Measurements from ENCODE around the gene OR52I2. TPM values are rescaled to one million over a fixed set of nuclear protein-coding genes. Genes with fewer than 3 reads are reported as not detected.

The OR52I2 gene
- not detected for total RNA-seq

DNA sequence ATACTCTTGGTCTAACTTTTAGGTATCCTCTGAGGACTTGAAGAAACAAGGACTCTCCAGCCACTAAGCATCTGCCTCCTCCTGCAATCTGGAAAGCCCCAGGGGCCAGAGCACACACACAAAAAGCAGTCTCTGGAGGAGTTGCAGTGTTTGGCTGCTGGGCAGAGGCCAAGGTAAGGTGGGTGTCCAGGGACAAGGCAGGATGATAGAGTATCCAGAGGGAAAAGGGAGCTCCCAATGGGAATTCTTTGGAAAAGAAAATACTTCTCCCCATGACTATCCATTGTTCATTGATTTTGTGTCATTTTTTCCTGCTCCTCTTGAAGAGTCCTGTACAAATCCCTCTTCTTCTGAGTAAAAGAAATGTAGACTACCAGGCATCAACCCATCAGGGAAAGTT lies at the start of gene OR52I2:
Gene OR52I2, plus strand, starts transcription at position 301 of the 400 bp plus-strand sequence.
- Mint-ChIP-seq H3K4me1 (no peaks in the 10 kb centered on the region), H3K9me3 (no peaks in the 10 kb centered on the region), H3K4me3 (no peak within 1 kb of the TSS), H3K27ac (no peak within 1 kb of the TSS), H3K27me3 (peaks cover 32% of the 10 kb centered on the region), H3K36me3 (no peaks in the 10 kb centered on the region)
- ATAC-seq (ENCODE audit: low read depth) (no peak), DNase-seq (no peak)
- POLR2A ChIA-PET, result no interaction called here

- H3K27ac Mint-ChIP-seq, result no peak overlapping the region
- POLR2A ChIA-PET, result no interaction called here
Measured at GRCh38 chr11:4539603-4540219, 41.8 kb upstream of the OR52I2 start.

DNA sequence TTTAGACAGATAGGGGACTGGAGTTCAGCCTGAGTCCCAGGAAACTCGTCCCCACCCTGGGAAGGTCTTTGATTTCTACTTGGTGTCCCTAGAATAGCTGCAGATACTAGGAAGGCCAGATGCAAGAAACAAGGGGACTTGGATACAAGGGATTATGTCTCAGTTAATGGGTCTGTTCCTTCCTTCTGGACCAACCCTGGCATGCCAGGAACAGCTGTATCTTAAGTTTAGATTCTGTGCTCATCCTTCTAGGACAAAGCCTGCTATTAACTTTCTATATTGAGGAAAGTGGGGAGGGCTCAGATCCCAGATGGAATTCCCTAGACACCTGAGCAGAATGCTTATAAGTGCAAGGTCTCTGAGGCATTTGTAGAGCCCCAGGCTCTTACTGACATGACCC lies 40.5 kb upstream of the OR52I2 start:
- peaks cover 2% of the 10 kb centered on the region for H3K4me1 Mint-ChIP-seq
- no peak overlapping the region for H3K27ac Mint-ChIP-seq
- ATAC-seq (ENCODE audit: low read depth) (no peak), DNase-seq (no peak)
- no peaks in the 10 kb centered on the region for H3K9me3 Mint-ChIP-seq
- POLR2A ChIA-PET, result no interaction called here
- no peak overlapping the region for H3K4me3 Mint-ChIP-seq
- H3K27me3 Mint-ChIP-seq, result peaks cover 17% of the 10 kb centered on the region
- no peaks in the 10 kb centered on the region for H3K36me3 Mint-ChIP-seq

More at GRCh38 chr11:4539603-4540219, 41.8 kb upstream of the OR52I2 start:
- Mint-ChIP-seq H3K9me3 (no peaks in the 10 kb centered on the region), H3K27me3 (peaks cover 21% of the 10 kb centered on the region), H3K36me3 (no peaks in the 10 kb centered on the region), H3K4me3 (no peak overlapping the region), H3K4me1 (peaks cover 2% of the 10 kb centered on the region)
- DNase-seq (peak; percentile 31), ATAC-seq (ENCODE audit: low read depth) (peak; percentile 52)

DNA sequence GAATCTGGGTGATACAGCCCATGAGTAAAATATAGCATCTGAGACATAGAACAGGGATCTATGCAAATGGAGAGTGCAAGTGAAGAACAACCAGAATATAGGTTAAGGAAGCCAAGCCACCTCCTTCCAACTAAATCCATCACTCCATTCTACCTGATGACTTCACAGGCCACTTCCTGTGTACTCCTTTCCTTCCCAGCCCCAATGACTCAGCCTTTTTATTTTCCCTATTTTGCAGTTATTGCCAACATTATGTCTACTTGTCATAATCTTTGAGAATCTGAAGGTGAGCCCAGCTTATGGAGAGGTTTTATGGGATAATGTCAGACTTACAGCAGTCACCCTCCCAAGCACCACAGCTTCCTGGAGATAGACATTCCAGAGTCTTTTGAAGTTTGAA lies 38.0 kb upstream of the OR52I2 start:
- no peak for ATAC-seq (ENCODE audit: low read depth)

DNA sequence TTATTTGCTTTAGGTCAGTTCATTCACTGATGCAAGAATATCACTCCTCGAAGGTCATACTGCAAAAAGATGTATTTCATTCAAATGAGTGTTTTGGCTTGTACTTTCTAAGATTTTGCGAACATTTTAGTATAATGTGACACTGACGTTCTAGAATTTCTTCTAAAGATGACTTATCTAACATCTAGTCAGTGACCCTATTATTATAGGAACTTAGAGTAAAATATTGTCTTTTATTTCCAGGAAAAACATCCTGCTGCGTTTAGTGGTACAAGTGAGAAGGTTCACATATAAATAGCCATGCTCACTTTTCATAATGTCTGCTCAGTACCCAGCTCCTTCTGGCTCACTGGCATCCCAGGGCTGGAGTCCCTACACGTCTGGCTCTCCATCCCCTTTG lies 36.7 kb upstream of the OR52I2 start, which contains the start of gene OR52M1:
Gene OR52M1, plus strand, starts transcription at position 301 of the 400 bp plus-strand sequence. Its CDS starts 0 bp downstream, at position 301.
- no peak for ATAC-seq (ENCODE audit: low read depth)
- H3K27me3 Mint-ChIP-seq, result peaks cover 19% of the 10 kb centered on the region
- H3K36me3 Mint-ChIP-seq, result no peaks in the 10 kb centered on the region
- H3K27ac Mint-ChIP-seq, result no peak within 1 kb of the TSS
- H3K4me1 Mint-ChIP-seq, result peaks cover 2% of the 10 kb centered on the region
- POLR2A ChIA-PET, result no interaction called here
- no peak for DNase-seq
- peaks cover 1% of the 10 kb centered on the region for H3K9me3 Mint-ChIP-seq
- H3K4me3 Mint-ChIP-seq, result no peak within 1 kb of the TSS

More for the DNA sequence above, 38.0 kb upstream of the OR52I2 start:
- Mint-ChIP-seq H3K4me3 (no peak overlapping the region), H3K9me3 (no peaks in the 10 kb centered on the region), H3K27ac (no peak overlapping the region), H3K27me3 (peaks cover 13% of the 10 kb centered on the region), H3K36me3 (no peaks in the 10 kb centered on the region), H3K4me1 (peaks cover 2% of the 10 kb centered on the region)
- POLR2A ChIA-PET, result no interaction called here
- DNase-seq, result no peak

- H3K9me3 Mint-ChIP-seq, result peaks cover 1% of the 10 kb centered on the region
- H3K4me3 Mint-ChIP-seq, result no peak overlapping the region
- DNase-seq (no peak), ATAC-seq (ENCODE audit: low read depth) (no peak)
- H3K36me3 Mint-ChIP-seq, result no peaks in the 10 kb centered on the region
- POLR2A ChIA-PET, result no interaction called here
- H3K4me1 Mint-ChIP-seq, result peaks cover 2% of the 10 kb centered on the region
- H3K27ac Mint-ChIP-seq, result no peak overlapping the region
- peaks cover 13% of the 10 kb centered on the region for H3K27me3 Mint-ChIP-seq
Measured at GRCh38 chr11:4546878-4547277, 34.7 kb upstream of the OR52I2 start.

GRCh38 chr11:4547416-4547815 lies 34.1 kb upstream of the OR52I2 start:
- no peaks in the 10 kb centered on the region for H3K36me3 Mint-ChIP-seq
- H3K4me1 Mint-ChIP-seq, result peaks cover 2% of the 10 kb centered on the region
- H3K27ac Mint-ChIP-seq, result no peak overlapping the region
- DNase-seq, result no peak
- peaks cover 13% of the 10 kb centered on the region for H3K27me3 Mint-ChIP-seq
- POLR2A ChIA-PET, result no interaction called here
- no peak overlapping the region for H3K4me3 Mint-ChIP-seq
- H3K9me3 Mint-ChIP-seq, result peaks cover 1% of the 10 kb centered on the region
- no peak for ATAC-seq (ENCODE audit: low read depth)

- no peaks in the 10 kb centered on the region for H3K36me3 Mint-ChIP-seq
- H3K27ac Mint-ChIP-seq, result no peak overlapping the region
- no peak for ATAC-seq (ENCODE audit: low read depth)
- H3K4me1 Mint-ChIP-seq, result no peaks in the 10 kb centered on the region
- no peak for DNase-seq
- POLR2A ChIA-PET, result no interaction called here
- H3K27me3 Mint-ChIP-seq, result peaks cover 11% of the 10 kb centered on the region
- no peak overlapping the region for H3K4me3 Mint-ChIP-seq
- H3K9me3 Mint-ChIP-seq, result peaks cover 1% of the 10 kb centered on the region
Measured at GRCh38 chr11:4551346-4551979, 30.1 kb upstream of the OR52I2 start.

- Mint-ChIP-seq H3K36me3 (no peaks in the 10 kb centered on the region), H3K4me1 (no peaks in the 10 kb centered on the region), H3K27ac (no peak overlapping the region), H3K27me3 (peaks cover 4% of the 10 kb centered on the region), H3K4me3 (no peak overlapping the region), H3K9me3 (peaks cover 14% of the 10 kb centered on the region)
- DNase-seq, result no peak
- no peak for ATAC-seq (ENCODE audit: low read depth)
- POLR2A ChIA-PET, result no interaction called here
Measured at GRCh38 chr11:4559527-4560440, 21.8 kb upstream of the OR52I2 start.

DNA sequence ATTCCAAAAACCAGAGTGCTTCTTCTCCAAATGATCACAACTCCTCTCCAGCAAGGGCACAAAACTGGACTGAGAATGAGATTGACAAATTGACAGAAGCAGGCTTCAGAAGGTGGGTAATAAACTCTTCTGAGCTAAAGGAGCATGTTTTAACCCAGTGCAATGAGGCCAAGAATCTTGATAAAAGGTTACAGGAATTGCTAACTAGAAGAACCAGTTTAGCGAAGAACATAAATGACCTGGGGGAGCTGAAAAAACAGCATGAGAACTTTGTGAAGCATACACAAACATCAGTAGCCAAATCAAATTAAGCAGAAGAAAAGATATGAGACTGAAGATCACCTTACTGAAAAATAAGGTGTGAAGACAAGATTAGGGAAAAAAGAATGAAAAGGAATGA lies 21.1 kb upstream of the OR52I2 start:
- POLR2A ChIA-PET, result no interaction called here
- H3K27ac Mint-ChIP-seq, result no peak overlapping the region
- no peak overlapping the region for H3K4me3 Mint-ChIP-seq
- ATAC-seq (ENCODE audit: low read depth) (no peak), DNase-seq (no peak)
- H3K36me3 Mint-ChIP-seq, result no peaks in the 10 kb centered on the region
- H3K4me1 Mint-ChIP-seq, result no peaks in the 10 kb centered on the region
- H3K9me3 Mint-ChIP-seq, result peaks cover 15% of the 10 kb centered on the region
- peaks cover 8% of the 10 kb centered on the region for H3K27me3 Mint-ChIP-seq

DNA sequence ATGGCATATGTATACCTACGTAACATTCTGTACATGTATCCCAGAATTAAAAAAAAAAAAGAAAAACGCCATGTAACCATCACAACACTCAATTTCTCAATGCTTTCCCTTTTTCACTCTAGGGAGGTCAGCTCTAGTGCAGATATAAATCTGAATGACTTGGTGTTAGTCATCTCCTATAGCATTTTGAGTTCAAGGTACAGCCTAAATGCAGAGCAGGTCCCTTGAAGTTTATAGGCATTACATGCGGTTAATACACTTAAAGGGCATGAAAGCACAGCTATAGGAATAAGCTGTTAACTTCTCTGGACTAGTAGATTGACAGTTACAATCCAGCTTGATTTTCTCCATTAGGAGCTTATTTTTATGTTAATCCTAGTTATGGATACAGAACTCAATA lies 16.2 kb upstream of the OR52I2 start:
- H3K27ac Mint-ChIP-seq, result no peak overlapping the region
- no peak for ATAC-seq (ENCODE audit: low read depth)
- no peaks in the 10 kb centered on the region for H3K4me1 Mint-ChIP-seq
- POLR2A ChIA-PET, result no interaction called here
- H3K36me3 Mint-ChIP-seq, result no peaks in the 10 kb centered on the region
- H3K4me3 Mint-ChIP-seq, result no peak overlapping the region
- peaks cover 8% of the 10 kb centered on the region for H3K27me3 Mint-ChIP-seq
- DNase-seq, result no peak
- H3K9me3 Mint-ChIP-seq, result peaks cover 14% of the 10 kb centered on the region

DNA sequence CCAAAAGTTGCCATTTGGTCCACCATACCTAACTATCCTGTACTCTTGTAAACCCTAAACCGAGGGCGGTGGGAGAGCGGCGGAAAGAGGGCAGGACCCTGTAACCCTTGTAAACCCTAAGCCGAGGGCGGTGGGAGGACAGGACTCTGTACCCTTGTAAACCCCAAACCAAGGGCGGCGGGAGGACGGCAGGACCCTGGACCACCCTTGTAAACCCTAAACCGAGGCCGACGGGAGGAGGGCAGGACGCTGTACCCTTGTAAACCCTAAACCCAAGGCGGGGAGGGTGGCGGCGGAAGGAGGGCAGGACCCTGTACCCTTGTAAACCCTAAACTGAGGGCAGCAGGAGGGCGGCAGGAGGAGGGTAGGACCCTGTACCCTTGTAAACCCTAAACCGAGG lies 12.5 kb upstream of the OR52I2 start:
- Mint-ChIP-seq H3K4me3 (no peak overlapping the region), H3K4me1 (no peaks in the 10 kb centered on the region), H3K27ac (no peak overlapping the region), H3K36me3 (no peaks in the 10 kb centered on the region), H3K9me3 (peaks cover 6% of the 10 kb centered on the region), H3K27me3 (peaks cover 6% of the 10 kb centered on the region)
- ATAC-seq (ENCODE audit: low read depth) (no peak), DNase-seq (no peak)
- POLR2A ChIA-PET, result no interaction called here

DNA sequence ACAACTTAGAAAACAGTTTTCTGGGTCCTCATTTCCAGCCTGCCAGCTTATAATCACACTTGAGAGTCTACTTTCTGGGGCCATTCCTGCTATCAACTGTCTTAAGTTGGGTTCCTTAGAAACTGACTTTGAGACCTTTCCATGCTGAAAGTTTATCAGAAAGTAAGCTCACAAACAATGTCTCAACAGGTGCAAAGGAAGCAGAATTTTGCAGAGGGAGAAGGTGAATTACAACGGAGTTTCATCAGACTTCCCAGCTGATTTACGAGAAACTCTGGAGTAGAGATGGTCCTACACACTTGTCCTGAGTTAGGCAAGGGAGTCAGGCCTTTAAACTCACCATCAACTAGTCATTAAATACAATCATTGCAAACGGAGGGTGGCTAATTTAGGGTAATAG lies 4.7 kb upstream of the OR52I2 start:
- POLR2A ChIA-PET, result no interaction called here
- Mint-ChIP-seq H3K27ac (no peak overlapping the region), H3K4me1 (peaks cover 6% of the 10 kb centered on the region), H3K9me3 (no peaks in the 10 kb centered on the region), H3K27me3 (peaks cover 27% of the 10 kb centered on the region), H3K4me3 (no peak overlapping the region), H3K36me3 (no peaks in the 10 kb centered on the region)
- ATAC-seq (ENCODE audit: low read depth) (no peak), DNase-seq (no peak)

- Mint-ChIP-seq H3K27me3 (peaks cover 26% of the 10 kb centered on the region), H3K9me3 (no peaks in the 10 kb centered on the region), H3K4me3 (no peak overlapping the region), H3K27ac (no peak overlapping the region), H3K36me3 (no peaks in the 10 kb centered on the region), H3K4me1 (peaks cover 6% of the 10 kb centered on the region)
- no peak for ATAC-seq (ENCODE audit: low read depth)
- POLR2A ChIA-PET, result no interaction called here
- DNase-seq, result no peak
Measured at GRCh38 chr11:4577761-4578160, 3.8 kb upstream of the OR52I2 start.

All from activated naive CD8-positive, alpha-beta T cell treated with anti-CD3 and anti-CD28 coated beads, Interleukin-2, amount 10 ng/mL, durations not matched to agents 7 days and 5 days (primary cell).